ENCODE results near the gene SGPL1.

SGPL1 gene

DNA sequence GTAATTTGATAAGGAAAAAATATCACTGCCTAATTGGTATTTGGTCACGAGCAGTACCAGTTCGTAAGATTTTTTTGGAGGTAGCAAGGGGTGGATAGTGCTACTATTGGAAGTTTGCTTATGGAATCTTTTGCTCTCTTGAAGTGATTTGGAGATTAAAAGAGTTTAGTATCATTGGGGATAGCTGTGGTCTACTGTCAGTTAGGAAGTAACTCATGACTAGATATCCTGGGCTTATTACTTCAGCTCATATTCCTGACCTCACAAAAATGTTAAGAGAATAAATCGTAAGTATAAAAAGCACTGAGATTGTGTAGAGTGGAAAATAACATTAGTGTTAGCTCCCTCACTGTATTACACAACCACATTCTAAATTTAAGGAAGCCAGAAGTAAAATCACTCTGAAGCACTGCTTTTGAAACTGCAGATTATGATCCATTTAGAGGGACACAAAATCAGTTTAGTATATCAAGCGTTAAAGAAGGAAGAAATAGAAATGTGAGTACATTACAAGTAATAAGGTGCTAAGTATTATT, 22.6 kb downstream of the SGPL1 start:
- Mint-ChIP-seq H3K9me3 (peaks cover 3% of the 10 kb centered on the region), H3K4me1 (peaks cover 66% of the 10 kb centered on the region), H3K4me3 (no peak overlapping the region), H3K27ac (no peak overlapping the region), H3K36me3 (peaks cover 30% of the 10 kb centered on the region)
- no peak for DNase-seq (ENCODE audit: low spot score in 2 of 2)
- ATAC-seq: no peak

DNA sequence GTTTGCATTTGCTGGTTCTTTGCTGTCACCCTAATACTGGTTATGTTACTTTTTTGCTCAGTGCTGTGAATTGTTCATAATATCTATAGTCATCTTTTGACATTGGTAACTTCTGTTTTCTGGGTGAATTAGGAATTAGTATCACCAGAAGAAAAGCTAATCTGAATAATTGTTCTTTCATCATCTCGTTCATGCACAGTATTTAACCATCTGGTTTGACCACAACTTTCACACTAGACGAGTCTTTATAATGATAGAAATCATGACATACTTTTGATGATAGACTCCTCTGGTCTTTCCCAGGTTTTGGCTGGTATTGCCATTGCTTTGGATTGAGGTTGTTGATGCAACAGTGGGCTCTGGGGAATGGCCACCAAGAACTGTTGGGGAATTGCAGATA, 25.1 kb downstream of the SGPL1 start:
- Mint-ChIP-seq H3K36me3 (peaks cover 49% of the 10 kb centered on the region), H3K4me1 (peaks cover 51% of the 10 kb centered on the region), H3K4me3 (no peak overlapping the region), H3K9me3 (peaks cover 3% of the 10 kb centered on the region), H3K27ac (peak overlapping the region; percentile 77)
- DNase-seq (ENCODE audit: low spot score in 2 of 2): no peak
- peak; percentile 84 for ATAC-seq

DNA sequence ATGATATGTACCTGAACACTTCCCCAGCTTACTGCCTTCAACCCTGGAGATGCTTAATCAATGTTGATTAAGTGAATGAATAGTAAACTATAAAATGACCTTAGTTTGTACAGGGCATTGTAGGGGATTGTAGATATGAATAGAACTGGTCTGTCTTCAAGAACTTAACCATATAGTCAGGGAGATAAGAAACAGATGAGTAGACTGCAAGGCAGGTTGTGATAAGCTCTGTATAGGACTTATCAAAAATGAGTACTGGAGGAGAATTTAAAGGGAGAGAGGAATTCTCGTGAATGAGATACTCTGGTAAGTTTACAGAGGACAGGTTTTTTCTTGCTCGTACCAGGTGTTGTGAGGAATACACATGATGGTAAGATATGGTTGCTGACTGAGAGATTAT, 27.6 kb downstream of the SGPL1 start:
- Mint-ChIP-seq H3K36me3 (peaks cover 61% of the 10 kb centered on the region), H3K4me1 (peaks cover 40% of the 10 kb centered on the region), H3K27ac (peak overlapping the region; percentile 45), H3K9me3 (peaks cover 3% of the 10 kb centered on the region), H3K4me3 (no peak overlapping the region)
- DNase-seq (ENCODE audit: low spot score in 2 of 2) (no peak), ATAC-seq (no peak)

DNA sequence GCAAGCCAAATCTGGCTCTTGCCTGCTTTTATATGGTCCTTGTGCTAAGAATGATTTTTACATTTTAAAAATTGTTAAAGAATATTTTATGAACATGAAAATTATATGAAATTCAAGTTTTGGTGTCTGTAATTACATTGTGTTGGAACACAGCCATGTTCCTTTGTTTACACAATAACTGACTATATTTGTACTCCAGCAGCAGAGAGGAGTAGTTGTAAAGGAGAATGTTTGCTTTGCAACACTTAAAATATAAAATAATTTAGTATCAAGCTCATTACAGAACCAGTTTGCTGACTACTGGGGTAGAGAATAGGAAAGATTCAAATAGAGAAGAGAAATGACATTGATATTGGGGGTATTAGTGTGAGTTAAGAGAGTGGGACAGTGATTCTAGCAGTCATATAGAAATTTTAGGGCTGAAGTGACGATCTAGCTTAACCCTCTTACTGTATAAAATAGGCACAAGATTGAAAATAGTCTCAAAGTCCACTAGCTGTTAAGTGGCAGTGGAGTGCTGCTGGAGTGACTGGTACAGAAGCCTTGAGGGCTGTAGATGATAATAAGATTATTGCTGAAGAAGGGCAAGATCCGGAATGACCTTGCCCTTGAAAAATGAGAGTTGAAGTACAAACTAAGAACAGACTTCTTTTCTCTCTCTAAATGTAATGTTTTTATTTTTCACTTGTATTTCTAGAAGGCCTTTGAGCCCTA, 28.2 kb downstream of the SGPL1 start:
- DNase-seq (ENCODE audit: low spot score in 2 of 2) (no peak), ATAC-seq (no peak)
- Mint-ChIP-seq H3K27ac (peak overlapping the region; percentile 45), H3K9me3 (peaks cover 3% of the 10 kb centered on the region), H3K4me1 (peaks cover 40% of the 10 kb centered on the region), H3K36me3 (peaks cover 66% of the 10 kb centered on the region), H3K4me3 (no peak overlapping the region)

DNA sequence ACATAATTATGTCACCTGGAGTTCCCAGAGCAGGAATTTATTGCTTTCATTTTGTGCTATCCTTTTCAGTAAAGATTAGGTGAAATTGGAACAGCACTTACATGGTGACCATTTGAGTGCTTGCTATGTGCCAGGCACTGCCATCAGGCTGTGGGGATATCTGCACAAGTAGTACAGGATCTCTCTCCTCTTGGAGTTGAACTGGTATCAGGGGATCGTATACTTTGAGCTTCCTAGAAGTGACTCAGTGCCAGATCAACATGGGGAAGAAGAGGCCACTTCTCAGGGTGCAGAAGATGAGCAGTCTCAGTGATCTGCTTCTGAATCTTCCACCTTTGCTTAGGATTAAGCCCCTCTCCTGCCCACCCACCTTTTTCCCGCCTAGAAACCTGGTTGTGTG, 29.5 kb downstream of the SGPL1 start:
- Mint-ChIP-seq H3K4me1 (peaks cover 42% of the 10 kb centered on the region), H3K36me3 (peaks cover 64% of the 10 kb centered on the region), H3K27ac (peak overlapping the region; percentile 67), H3K4me3 (no peak overlapping the region), H3K9me3 (peaks cover 3% of the 10 kb centered on the region)
- ATAC-seq: no peak
- no peak for DNase-seq (ENCODE audit: low spot score in 2 of 2)

DNA sequence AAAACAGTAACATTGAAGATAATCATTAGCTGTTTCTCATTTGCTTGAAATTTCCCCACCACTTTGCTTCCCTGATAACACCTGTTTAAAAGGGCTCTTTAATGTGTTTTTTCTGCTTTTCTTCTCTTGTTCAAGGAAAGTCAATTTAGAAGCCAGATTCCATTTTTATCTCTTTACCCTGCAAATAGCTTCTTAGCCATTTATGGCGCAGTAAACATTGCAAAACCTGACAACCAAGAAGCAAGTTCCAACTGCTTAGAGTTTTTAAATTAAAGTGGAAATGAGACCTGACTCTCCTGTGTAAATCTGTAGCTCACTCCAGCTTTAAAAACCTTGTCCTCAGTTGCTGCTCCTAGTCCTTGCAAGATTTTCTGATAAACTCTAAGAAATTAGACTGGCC, 30.1 kb downstream of the SGPL1 start:
- no peak for ATAC-seq
- DNase-seq (ENCODE audit: low spot score in 2 of 2): no peak
- peak overlapping the region; percentile 67 for H3K27ac Mint-ChIP-seq
- H3K4me1 Mint-ChIP-seq: peaks cover 36% of the 10 kb centered on the region
- H3K36me3 Mint-ChIP-seq: peaks cover 64% of the 10 kb centered on the region
- peaks cover 3% of the 10 kb centered on the region for H3K9me3 Mint-ChIP-seq
- H3K4me3 Mint-ChIP-seq: no peak overlapping the region

DNA sequence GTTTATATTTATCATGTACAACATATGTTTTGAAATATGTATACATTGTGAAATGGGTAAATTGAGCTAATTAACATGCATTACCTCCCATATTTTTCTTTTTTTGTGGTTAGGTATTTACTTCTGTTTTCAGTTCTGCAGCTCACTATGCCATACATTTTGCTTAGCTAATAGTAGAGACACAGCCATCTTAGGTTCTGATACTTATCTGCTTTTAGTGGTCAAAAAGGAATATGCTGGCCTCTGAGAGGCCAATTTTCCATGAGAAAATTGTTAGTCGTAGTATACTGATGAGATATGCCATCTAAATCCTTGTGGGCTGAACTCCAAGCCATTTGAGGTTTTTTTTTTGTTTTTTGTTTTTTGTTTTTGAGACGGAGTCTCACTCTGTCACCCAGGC, 31.0 kb downstream of the SGPL1 start:
- Mint-ChIP-seq H3K36me3 (peaks cover 72% of the 10 kb centered on the region), H3K9me3 (peaks cover under 1% of the 10 kb centered on the region)

DNA sequence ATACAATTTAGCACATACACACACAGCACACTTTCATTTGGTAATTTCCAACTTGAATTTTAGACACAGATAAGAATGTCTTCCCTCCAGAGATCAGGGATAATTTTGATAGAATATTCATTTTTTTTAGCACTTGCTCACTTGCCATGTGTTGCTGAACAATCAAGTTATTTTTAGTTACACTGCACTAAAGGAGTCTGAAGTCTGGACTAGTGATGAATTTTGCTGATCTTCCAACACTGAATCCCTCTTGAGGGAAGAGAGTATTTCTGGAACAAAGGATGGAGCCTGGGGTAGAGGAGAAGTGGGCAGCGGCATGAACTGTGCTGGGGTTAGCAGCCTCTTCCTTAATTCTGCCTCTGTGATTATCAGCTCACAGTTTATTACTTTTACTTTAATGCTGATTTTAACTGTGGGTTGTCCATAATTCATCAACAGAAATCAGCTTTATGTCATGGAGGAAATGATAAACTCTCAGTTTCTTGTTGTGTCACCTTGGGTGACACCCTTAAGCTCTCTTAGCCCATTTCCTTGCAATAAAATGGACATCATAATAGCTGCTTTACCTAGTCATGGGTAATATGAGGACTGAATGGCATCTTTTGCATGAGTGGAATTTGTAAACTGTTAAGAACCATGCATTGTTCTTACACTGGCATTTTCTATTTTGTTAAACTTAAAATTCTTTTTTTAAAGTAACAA, 32.1 kb downstream of the SGPL1 start:
- H3K36me3 Mint-ChIP-seq: peaks cover 82% of the 10 kb centered on the region
- peaks cover 22% of the 10 kb centered on the region for H3K4me1 Mint-ChIP-seq
- DNase-seq (ENCODE audit: low spot score in 2 of 2) (no peak), ATAC-seq (peak; percentile 97)
- H3K9me3 Mint-ChIP-seq: no peaks in the 10 kb centered on the region
- H3K4me3 Mint-ChIP-seq: peak overlapping the region; percentile 43
- H3K27ac Mint-ChIP-seq: peak overlapping the region; percentile 89

More for the DNA sequence above, 31.0 kb downstream of the SGPL1 start:
- Mint-ChIP-seq H3K27ac (no peak overlapping the region), H3K4me3 (no peak overlapping the region), H3K4me1 (peaks cover 26% of the 10 kb centered on the region)
- no peak for DNase-seq (ENCODE audit: low spot score in 2 of 2)
- ATAC-seq: no peak

DNA sequence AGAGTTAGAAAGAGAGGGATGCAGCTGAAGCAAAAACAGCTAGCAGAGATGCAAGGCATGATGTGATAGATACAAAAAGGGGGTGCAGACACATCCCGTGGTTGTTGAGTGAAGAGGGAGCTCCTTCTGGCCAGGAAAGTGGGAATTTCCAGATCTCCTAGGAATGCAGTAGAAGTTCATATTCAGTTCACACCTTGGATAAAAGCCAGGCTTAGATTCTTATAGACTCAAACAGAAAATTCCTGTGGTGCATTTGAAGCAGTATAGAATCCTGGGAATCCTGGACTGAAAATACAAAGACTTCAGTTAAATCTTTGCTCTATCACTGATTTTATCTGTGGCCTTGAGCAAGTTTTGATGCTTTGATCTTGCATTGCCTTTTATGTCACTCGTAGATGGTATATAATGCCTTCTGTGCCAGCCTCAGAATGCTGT, 33.9 kb downstream of the SGPL1 start:
- no peak overlapping the region for H3K27ac Mint-ChIP-seq
- no peak overlapping the region for H3K4me3 Mint-ChIP-seq
- no peaks in the 10 kb centered on the region for H3K9me3 Mint-ChIP-seq
- peaks cover 16% of the 10 kb centered on the region for H3K4me1 Mint-ChIP-seq
- peaks cover 94% of the 10 kb centered on the region for H3K36me3 Mint-ChIP-seq
- ATAC-seq: no peak
- no peak for DNase-seq (ENCODE audit: low spot score in 2 of 2)

DNA sequence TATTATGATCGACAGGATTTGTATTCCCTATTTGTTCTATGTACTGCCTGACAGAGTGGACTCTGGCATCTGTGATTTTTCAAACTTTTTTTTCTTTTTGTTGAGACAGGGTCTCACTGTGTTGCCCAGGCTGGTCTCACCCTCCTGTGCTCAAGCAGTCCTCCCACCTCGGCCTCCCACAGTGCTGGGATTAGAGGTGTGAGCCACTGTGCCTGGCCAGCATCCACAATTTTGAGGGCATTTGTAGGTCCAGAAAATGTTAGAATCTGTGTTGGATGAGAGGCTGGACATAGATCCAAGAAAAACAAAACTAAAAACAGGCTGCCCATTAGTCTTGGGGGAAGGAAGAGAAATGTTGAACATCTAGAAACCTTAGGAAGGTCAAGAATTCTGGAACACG, 34.3 kb downstream of the SGPL1 start:
- H3K9me3 Mint-ChIP-seq: no peaks in the 10 kb centered on the region
- ATAC-seq: no peak
- DNase-seq (ENCODE audit: low spot score in 2 of 2): no peak
- H3K36me3 Mint-ChIP-seq: peaks cover 94% of the 10 kb centered on the region
- no peak overlapping the region for H3K4me3 Mint-ChIP-seq
- H3K27ac Mint-ChIP-seq: no peak overlapping the region
- H3K4me1 Mint-ChIP-seq: peaks cover 16% of the 10 kb centered on the region

DNA sequence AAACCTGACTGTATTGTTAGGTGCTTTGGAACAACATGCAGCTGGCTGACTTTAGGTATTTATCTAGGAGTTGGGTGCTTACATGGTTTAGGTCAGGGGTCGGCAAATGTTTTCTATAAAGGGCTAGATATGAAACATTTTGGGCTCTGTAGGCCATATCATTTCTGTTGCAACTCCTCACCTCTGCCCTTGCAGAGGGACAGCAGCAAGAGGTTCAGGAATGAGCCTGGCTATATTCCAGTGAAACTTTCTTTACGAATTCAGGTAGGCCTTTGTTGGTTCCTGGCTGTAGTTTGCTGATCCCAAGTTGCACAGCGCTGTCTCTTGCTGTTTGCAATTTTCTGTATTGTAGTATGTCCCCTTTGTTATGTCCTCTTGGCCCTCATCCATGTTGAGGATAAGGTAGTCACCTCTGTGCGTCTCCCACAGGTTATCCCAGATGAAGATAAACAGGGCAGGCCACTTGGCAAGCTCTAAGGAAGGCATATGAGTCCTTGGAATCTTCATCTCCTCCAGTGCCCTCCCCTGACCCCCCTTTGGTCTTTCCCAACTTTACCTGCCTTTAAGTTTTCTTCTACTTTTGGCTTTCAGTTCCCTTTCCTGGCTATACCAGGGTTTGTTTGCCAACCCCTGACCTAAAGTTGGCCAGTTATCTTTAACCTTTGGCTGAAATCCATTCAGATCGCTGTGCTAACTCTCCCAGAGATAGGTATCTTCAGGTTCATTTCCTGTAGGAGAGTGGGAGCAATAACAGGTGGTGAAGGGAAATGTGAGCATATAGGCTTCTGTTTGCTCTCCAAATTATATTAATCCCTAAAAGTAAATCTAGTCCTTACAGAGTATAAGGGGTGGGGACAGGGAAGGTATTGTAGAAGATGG, 36.1 kb downstream of the SGPL1 start:
- no peak for DNase-seq (ENCODE audit: low spot score in 2 of 2)
- Mint-ChIP-seq H3K4me1 (peaks cover 26% of the 10 kb centered on the region), H3K36me3 (peaks cover 94% of the 10 kb centered on the region), H3K27ac (no peak overlapping the region), H3K4me3 (no peak overlapping the region), H3K9me3 (no peaks in the 10 kb centered on the region)
- ATAC-seq: no peak

DNA sequence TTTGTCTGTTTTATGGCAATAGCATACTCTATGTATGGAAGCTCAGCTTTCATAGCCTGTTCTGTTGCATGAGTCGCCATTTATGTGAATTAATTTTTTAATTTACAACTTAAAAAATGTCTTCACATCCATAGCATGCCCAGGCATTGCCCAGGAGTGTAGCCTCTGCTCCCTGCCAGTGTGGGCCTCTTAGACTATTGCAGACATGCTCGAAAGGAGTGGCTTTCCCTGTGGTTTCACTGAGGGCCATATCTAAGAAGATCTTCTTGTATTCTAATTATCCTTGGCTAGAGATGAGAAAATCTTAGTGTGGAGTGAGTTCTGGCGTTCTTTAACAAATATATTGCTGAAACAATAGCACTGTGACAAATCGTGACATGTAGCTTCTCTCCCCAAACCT, 37.3 kb downstream of the SGPL1 start:
- ATAC-seq: no peak
- H3K4me3 Mint-ChIP-seq: no peak overlapping the region
- no peak overlapping the region for H3K27ac Mint-ChIP-seq
- H3K4me1 Mint-ChIP-seq: peaks cover 26% of the 10 kb centered on the region
- peaks cover 94% of the 10 kb centered on the region for H3K36me3 Mint-ChIP-seq
- no peak for DNase-seq (ENCODE audit: low spot score in 2 of 2)
- no peaks in the 10 kb centered on the region for H3K9me3 Mint-ChIP-seq

DNA sequence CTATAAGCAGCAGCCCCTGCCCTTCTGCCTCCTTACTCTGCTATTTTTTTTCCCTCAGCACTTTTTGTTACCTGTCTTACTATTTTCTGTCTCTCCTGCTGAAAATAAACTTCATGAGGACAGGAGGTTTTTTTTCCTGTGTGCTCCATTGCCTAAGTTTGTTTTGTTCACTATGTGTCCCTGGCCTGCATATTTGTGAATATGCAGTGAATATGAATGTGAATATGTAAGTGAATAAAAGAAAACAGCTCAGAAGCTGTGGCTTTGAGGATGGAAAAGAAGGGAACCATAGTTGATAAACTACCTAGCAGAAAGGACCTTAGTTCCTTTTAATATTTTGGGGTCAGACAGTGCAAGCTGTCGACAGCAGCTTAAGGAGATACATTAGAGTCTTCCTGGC, 37.7 kb downstream of the SGPL1 start:
- ATAC-seq (no peak), DNase-seq (ENCODE audit: low spot score in 2 of 2) (no peak)
- H3K27ac Mint-ChIP-seq: no peak overlapping the region
- H3K4me3 Mint-ChIP-seq: no peak overlapping the region
- H3K4me1 Mint-ChIP-seq: peaks cover 26% of the 10 kb centered on the region
- no peaks in the 10 kb centered on the region for H3K9me3 Mint-ChIP-seq
- H3K36me3 Mint-ChIP-seq: peaks cover 94% of the 10 kb centered on the region

DNA sequence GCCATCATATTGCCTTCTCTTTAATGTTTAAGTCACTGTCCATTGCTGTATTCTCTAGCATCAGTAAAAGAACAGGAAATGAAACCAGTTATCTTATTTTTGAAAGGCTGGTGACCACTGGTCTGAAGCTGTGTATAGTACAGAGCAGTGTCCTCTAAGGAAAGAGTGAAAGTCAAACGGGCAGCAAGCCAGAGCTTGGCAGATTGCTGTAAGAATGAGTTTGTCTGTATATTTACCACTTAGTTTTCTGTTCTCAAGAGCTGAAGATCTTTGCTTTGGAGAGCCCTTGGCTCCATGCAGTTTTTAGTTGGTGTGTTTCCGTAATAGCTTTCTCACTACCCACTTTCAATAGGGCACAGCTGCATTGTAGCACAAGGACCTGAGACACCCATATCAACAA, 40.7 kb downstream of the SGPL1 start:
- Mint-ChIP-seq H3K4me1 (peaks cover 16% of the 10 kb centered on the region), H3K36me3 (peaks cover 100% of the 10 kb centered on the region), H3K9me3 (no peaks in the 10 kb centered on the region), H3K4me3 (no peak overlapping the region), H3K27ac (peak overlapping the region; percentile 44)
- ATAC-seq: no peak
- DNase-seq (ENCODE audit: low spot score in 2 of 2): no peak

DNA sequence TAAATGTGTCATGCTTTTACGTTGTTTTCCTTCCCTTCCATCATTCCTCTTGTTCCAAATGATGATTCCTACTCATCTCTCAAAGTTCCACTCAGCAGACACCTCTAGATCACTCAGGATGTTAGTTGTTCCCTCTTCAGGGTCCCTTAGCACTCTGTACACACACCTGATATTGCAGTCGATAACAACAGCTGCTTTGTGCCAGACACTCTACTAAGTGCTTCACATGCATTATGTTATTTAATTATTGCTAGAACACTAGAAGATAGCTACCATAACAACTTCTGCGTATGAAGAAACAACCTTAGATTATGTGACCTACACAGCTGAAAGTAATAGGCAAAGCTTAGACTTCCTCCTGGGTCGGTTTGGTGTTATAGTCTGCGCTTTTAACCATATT, 43.0 kb downstream of the SGPL1 start:
- peaks cover 20% of the 10 kb centered on the region for H3K4me1 Mint-ChIP-seq
- no peak for ATAC-seq
- no peak overlapping the region for H3K27ac Mint-ChIP-seq
- H3K9me3 Mint-ChIP-seq: no peaks in the 10 kb centered on the region
- DNase-seq (ENCODE audit: low spot score in 2 of 2): no peak
- H3K4me3 Mint-ChIP-seq: no peak overlapping the region
- H3K36me3 Mint-ChIP-seq: peaks cover 96% of the 10 kb centered on the region

All from stimulated activated effector memory CD8-positive, alpha-beta T cell treated with anti-CD3 and anti-CD28 coated beads, Interleukin-12 subunit alpha, Interleukin-12 subunit beta, amount 100 ng/mL, for 72 hours (primary cell).